Lower leg skin (tissue), 3 donors: ENCODE results near the gene PRTFDC1.

Source experiments
- POLR2A ChIP-seq, 2 donors: fragments of 450-650 bp; IDR thresholded peaks; one replicate each; pipeline ENCODE4 v1.6.1; 2016 to 2017; ENCODE audit warnings: antibody characterized with exemption in 2 of 2, mild to moderate bottlenecking in 1 of 2, moderate library complexity in 1 of 2
- TF ChIP-seq, protein P1 (sequence below), 3 donors: fragments of 450-650 bp; IDR thresholded peaks; one replicate each; pipeline ENCODE4 v1.5.1; 2016; ENCODE audit warnings: antibody characterized with exemption in 3 of 3, mild to moderate bottlenecking in 3 of 3, moderate library complexity in 2 of 3

DNA sequence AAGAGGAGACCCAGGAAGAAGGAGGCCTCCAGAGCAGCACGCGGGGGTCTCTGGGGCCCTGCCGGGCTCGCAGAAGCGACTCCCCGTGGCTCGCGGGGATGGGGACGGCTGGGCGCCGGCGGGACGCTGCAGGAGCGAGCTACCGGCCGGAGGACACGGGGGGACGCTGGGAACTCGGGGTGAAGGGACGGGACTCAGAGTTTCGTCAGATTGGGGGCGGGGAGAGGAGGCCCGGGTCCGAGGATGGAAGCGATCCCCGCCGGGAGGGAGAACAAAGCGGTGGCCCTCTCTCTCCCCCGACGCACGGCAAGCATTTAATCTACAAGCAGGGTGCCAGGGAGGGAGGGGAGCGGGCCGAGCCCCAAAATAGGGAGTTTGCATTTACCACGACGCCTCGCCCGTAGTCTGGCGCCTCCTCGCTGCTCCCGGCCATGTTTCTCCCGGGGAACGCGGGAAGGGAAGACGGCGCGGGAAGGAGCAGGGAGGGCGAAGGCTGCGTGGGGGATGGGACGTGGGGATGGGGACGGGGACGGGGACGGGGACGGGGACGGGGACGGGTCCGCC, at the start of gene PRTFDC1:
- TF ChIP-seq, protein P1, sequence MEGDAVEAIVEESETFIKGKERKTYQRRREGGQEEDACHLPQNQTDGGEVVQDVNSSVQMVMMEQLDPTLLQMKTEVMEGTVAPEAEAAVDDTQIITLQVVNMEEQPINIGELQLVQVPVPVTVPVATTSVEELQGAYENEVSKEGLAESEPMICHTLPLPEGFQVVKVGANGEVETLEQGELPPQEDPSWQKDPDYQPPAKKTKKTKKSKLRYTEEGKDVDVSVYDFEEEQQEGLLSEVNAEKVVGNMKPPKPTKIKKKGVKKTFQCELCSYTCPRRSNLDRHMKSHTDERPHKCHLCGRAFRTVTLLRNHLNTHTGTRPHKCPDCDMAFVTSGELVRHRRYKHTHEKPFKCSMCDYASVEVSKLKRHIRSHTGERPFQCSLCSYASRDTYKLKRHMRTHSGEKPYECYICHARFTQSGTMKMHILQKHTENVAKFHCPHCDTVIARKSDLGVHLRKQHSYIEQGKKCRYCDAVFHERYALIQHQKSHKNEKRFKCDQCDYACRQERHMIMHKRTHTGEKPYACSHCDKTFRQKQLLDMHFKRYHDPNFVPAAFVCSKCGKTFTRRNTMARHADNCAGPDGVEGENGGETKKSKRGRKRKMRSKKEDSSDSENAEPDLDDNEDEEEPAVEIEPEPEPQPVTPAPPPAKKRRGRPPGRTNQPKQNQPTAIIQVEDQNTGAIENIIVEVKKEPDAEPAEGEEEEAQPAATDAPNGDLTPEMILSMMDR (IDR thresholded peaks at IDR 0.05): no peak
- no peak for TF ChIP-seq POLR2A (IDR thresholded peaks at IDR 0.05)
